ENCODE data around the gene RPS27.
"Not testable (repeated sequence)": the region's sequence is repeated elsewhere in the genome, so short reads cannot be mapped to it uniquely, and the experiment has no call there.

- not testable (repeated sequence) for TF ChIP-seq POLR2AphosphoS5 (IDR thresholded peaks at IDR 0.05; ENCODE audit: insufficient read depth in 1 of 2, low read depth in 1 of 2); CTCF (IDR thresholded peaks at IDR 0.05)
Measured at GRCh38 chr1:153996882-153997281, 6.3 kb downstream of the RPS27 start.

Data from vagina (tissue), 2 donors.